ENCODE measurements around the gene MN1. TPM values are rescaled to one million over a fixed set of nuclear protein-coding genes. Genes with fewer than 3 reads are reported as not detected.

Gene MN1
- total and polyA plus RNA-seq, 12 donors: 2.3 to 8.3 (median 5.5) TPM

- 83 to 89% methylated on average over 3 of the region's 3 CpGs for WGBS, 2 donors
- Histone ChIP-seq H3K27ac (no peak overlapping the region), H3K9me3 (no peaks in the 10 kb centered on the region), H3K36me3 (peaks cover 0 to 21% (median 0%) of the 10 kb centered on the region in 9 donors), H3K4me3 (no peak overlapping the region), H3K4me1 (peaks cover 0 to 4% (median 0%) of the 10 kb centered on the region in 9 donors), H3K27me3 (no peaks in the 10 kb centered on the region)
- TF ChIP-seq CTCF (IDR thresholded peaks at IDR 0.05): no peak
- intact Hi-C loops (cut with DNase I): no loop called here
- no peak for DNase-seq
- no peak for ATAC-seq
Observed at GRCh38 chr22:27769012-27769411, 32.5 kb downstream of the MN1 start.

GRCh38 chr22:27768027-27768653 lies 33.4 kb downstream of the MN1 start:
- ATAC-seq (no peak), DNase-seq (no peak)
- Histone ChIP-seq H3K27ac (no peak overlapping the region), H3K4me3 (no peak overlapping the region), H3K9me3 (no peaks in the 10 kb centered on the region), H3K27me3 (no peaks in the 10 kb centered on the region), H3K36me3 (peaks cover 0 to 20% (median 0%) of the 10 kb centered on the region in 9 donors), H3K4me1 (peaks cover 0 to 4% (median 0%) of the 10 kb centered on the region in 9 donors)
- intact Hi-C loops (cut with DNase I): no loop called here
- WGBS, 2 donors: 79 to 86% methylated on average over 2 of the region's 2 CpGs
- no peak for TF ChIP-seq CTCF (IDR thresholded peaks at IDR 0.05)

DNA sequence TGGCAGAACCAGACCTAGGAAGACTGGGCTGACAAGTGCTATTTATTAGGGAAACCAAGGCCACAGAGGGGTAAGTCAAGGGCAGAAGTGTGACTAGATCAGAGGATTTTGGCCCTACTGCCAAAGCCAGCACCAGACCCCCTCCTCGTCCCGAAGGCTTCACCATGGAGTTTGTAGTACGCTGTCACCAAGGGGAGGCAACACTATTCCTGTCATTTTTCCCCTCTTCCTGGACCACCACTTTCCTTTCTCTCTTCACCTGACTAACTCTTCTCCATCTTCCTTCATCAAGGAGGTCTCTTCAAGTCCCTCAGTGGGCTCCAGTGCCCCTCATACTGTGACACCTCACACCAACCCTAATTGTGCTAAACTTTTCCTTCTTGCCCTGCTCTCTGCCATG lies 34.9 kb downstream of the MN1 start:
- ATAC-seq: no peak

GRCh38 chr22:27765706-27766291 lies 35.8 kb downstream of the MN1 start:
- ATAC-seq: no peak
- WGBS, 2 donors: 94 to 97% methylated on average over 15 of the region's 15 CpGs
- H3K27ac ChIP-seq: no peak overlapping the region
- no peak for DNase-seq
- peaks cover 0 to 8% (median 0%) of the 10 kb centered on the region in 9 donors for H3K4me1 ChIP-seq
- H3K9me3 ChIP-seq: no peaks in the 10 kb centered on the region
- H3K36me3 ChIP-seq: peaks cover 0 to 16% (median 0%) of the 10 kb centered on the region in 9 donors
- no peaks in the 10 kb centered on the region for H3K27me3 ChIP-seq
- intact Hi-C loops (cut with DNase I): no loop called here
- TF ChIP-seq CTCF (IDR thresholded peaks at IDR 0.05): no peak
- H3K4me3 ChIP-seq: no peak overlapping the region

More for the DNA sequence above, 34.9 kb downstream of the MN1 start:
- Histone ChIP-seq H3K36me3 (peaks cover 0 to 18% (median 0%) of the 10 kb centered on the region in 9 donors), H3K4me3 (no peak overlapping the region), H3K27me3 (no peaks in the 10 kb centered on the region), H3K27ac (no peak overlapping the region), H3K4me1 (peaks cover 0 to 6% (median 0%) of the 10 kb centered on the region in 9 donors), H3K9me3 (no peaks in the 10 kb centered on the region)
- TF ChIP-seq CTCF (IDR thresholded peaks at IDR 0.05): no peak
- intact Hi-C loops (cut with DNase I): no loop called here
- WGBS, 2 donors: 96 to 98% methylated on average over 3 of the region's 3 CpGs
- DNase-seq: no peak
